Parathyroid adenoma (tissue), 2 donors: ENCODE results near the gene C1orf74.

Experiments
- H2AFZ ChIP-seq: fragments of 300-600 bp; sonication (generic); one replicate; pipeline ENCODE4 v1.7.0; 2017; ENCODE audit warnings: antibody characterized with exemption, mild to moderate bottlenecking
- H3K27ac ChIP-seq: fragments of 300-600 bp; sonication (generic); one replicate; pipeline ENCODE4 v1.7.0; 2017
- H3K27me3 ChIP-seq: fragments of 300-600 bp; sonication (generic); one replicate; pipeline ENCODE4 v1.7.0; 2017; ENCODE audit warnings: low read length; ENCODE audit not compliant: control insufficient read depth, insufficient read depth
- H3K36me3 ChIP-seq: fragments of 300-600 bp; sonication (generic); one replicate; pipeline ENCODE4 v1.7.0; 2017; ENCODE audit warnings: low read length; ENCODE audit not compliant: control insufficient read depth, insufficient read depth
- H3K4me1 ChIP-seq: fragments of 300-600 bp; sonication (generic); one replicate; pipeline ENCODE4 v1.7.0; 2017; ENCODE audit warnings: control low read depth
- H3K4me2 ChIP-seq: fragments of 300-600 bp; sonication (generic); one replicate; pipeline ENCODE4 v1.7.0; 2017; ENCODE audit warnings: low read length
- H3K4me3 ChIP-seq: fragments of 300-600 bp; sonication (generic); one replicate; pipeline ENCODE4 v1.7.0; 2017; ENCODE audit warnings: low read depth, low read length
- H3K79me2 ChIP-seq: fragments of 300-600 bp; sonication (generic); one replicate; pipeline ENCODE4 v1.7.0; 2017; ENCODE audit warnings: control low read depth
- H3K9ac ChIP-seq: fragments of 300-600 bp; sonication (generic); one replicate; pipeline ENCODE4 v1.7.0; 2017; ENCODE audit warnings: mild to moderate bottlenecking
- H3K9me3 ChIP-seq: fragments of 300-600 bp; sonication (generic); one replicate; pipeline ENCODE4 v1.7.0; 2017; ENCODE audit warnings: low read length; ENCODE audit not compliant: control insufficient read depth
- CTCF ChIP-seq: fragments of 300-600 bp; sonication (generic); IDR thresholded peaks from one replicate; pipeline ENCODE4 v1.7.0; 2017; ENCODE audit warnings: antibody characterized with exemption, mild to moderate bottlenecking
- donor health status: primary hyperparathyroidism.

The C1orf74 gene

GRCh38 chr1:209784265-209785169, at the start of gene C1orf74:
Gene C1orf74, minus strand, starts transcription at chr1:209784559. Its CDS starts 925 bp downstream, at chr1:209783634.
- H3K27ac ChIP-seq, result peak within 1 kb of the TSS; percentile 84
- peak within 1 kb of the TSS; percentile 91 for H2AFZ ChIP-seq
- no peaks in the 10 kb centered on the region for H3K79me2 ChIP-seq
- no peaks in the 10 kb centered on the region for H3K9me3 ChIP-seq
- H3K9ac ChIP-seq, result peak within 1 kb of the TSS; percentile 29
- H3K27me3 ChIP-seq, result no peaks in the 10 kb centered on the region
- peak within 1 kb of the TSS; percentile 91 for H3K4me3 ChIP-seq
- no peak for TF ChIP-seq CTCF
- no peaks in the 10 kb centered on the region for H3K36me3 ChIP-seq
- H3K4me1 ChIP-seq, result no peaks in the 10 kb centered on the region
- peak within 1 kb of the TSS; percentile 93 for H3K4me2 ChIP-seq

DNA sequence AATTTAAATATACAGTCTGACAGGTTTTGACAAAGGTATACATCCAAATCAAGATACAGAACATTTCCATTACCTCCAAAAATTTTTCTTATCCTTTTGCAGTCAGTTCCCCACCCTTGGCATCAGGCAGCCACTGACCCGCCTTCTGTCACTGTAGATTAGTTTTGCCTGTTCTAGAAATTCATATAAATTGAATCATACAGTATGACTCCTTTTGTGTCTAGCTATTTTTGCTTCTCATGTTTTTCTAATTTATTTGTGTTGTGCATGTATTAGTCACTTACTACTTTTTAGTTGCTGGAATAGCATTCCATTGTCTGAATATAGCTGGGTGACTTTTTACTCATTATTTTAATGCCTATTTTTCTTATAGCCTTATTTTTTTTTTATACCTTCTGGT, 47.3 kb upstream of the C1orf74 start:
- H3K79me2 ChIP-seq, result no peaks in the 10 kb centered on the region
- no peak overlapping the region for H2AFZ ChIP-seq
- no peaks in the 10 kb centered on the region for H3K4me1 ChIP-seq
- no peaks in the 10 kb centered on the region for H3K36me3 ChIP-seq
- TF ChIP-seq CTCF, result no peak
- H3K27ac ChIP-seq, result no peak overlapping the region
- no peaks in the 10 kb centered on the region for H3K27me3 ChIP-seq
- no peak overlapping the region for H3K9ac ChIP-seq
- no peak overlapping the region for H3K4me3 ChIP-seq
- no peak overlapping the region for H3K4me2 ChIP-seq
- H3K9me3 ChIP-seq, result no peaks in the 10 kb centered on the region

GRCh38 chr1:209830722-209831121, 46.4 kb upstream of the C1orf74 start:
- Histone ChIP-seq H3K4me2 (no peak overlapping the region), H3K4me3 (no peak overlapping the region), H3K79me2 (no peaks in the 10 kb centered on the region), H3K36me3 (no peaks in the 10 kb centered on the region), H3K9me3 (no peaks in the 10 kb centered on the region), H2AFZ (no peak overlapping the region), H3K27me3 (no peaks in the 10 kb centered on the region), H3K27ac (no peak overlapping the region), H3K4me1 (no peaks in the 10 kb centered on the region), H3K9ac (no peak overlapping the region)
- no peak for TF ChIP-seq CTCF

- no peaks in the 10 kb centered on the region for H3K79me2 ChIP-seq
These were observed 45.4 kb upstream of the C1orf74 start for GRCh38 chr1:209829716-209830115.

More at GRCh38 chr1:209829716-209830115, 45.4 kb upstream of the C1orf74 start:
- no peaks in the 10 kb centered on the region for H3K9me3 ChIP-seq
- no peaks in the 10 kb centered on the region for H3K4me1 ChIP-seq
- H3K27me3 ChIP-seq, result no peaks in the 10 kb centered on the region
- no peak overlapping the region for H3K9ac ChIP-seq
- TF ChIP-seq CTCF, result no peak
- H3K4me3 ChIP-seq, result no peak overlapping the region
- H3K36me3 ChIP-seq, result no peaks in the 10 kb centered on the region
- H3K27ac ChIP-seq, result no peak overlapping the region
- no peak overlapping the region for H3K4me2 ChIP-seq
- H2AFZ ChIP-seq, result no peak overlapping the region
